GM18868 (cell line): Measurements from ENCODE around the gene SEC61B.

ENCODE experiments used
- ATAC-seq: cut with Tn5 transposase; IDR thresholded peaks from one replicate; pipeline ENCODE4 v1.9.1; 2021; ENCODE audit warnings: mild to moderate bottlenecking, moderate library complexity; ENCODE audit not compliant: unreplicated experiment

Gene SEC61B

GRCh38 chr9:99266255-99267023 is 44.4 kb downstream of the SEC61B start:
- peak; percentile 61 for ATAC-seq

- ATAC-seq: no peak
These were observed 47.3 kb downstream of the SEC61B start for GRCh38 chr9:99269416-99269815.

- no peak for ATAC-seq
These were observed 48.4 kb downstream of the SEC61B start for GRCh38 chr9:99270491-99270890.

DNA sequence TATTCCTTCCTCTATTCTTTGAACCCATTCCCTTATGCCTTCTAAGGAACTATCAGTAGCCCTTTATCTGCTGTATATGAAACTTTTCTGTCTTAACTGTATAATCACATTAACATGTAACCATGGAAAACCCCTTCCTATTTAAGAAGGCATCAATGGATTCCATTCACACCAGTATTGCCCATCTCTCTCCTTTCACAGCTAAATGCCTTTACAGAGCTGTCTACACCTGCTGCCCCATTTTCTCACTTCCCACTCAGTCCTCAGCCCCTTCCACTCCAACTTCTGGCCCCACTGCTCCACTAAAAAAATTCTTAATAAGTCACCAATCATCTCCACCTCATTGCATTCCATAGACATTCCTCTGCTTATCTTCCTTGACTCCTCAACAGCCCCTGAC is 50.8 kb downstream of the SEC61B start:
- ATAC-seq: no peak

GRCh38 chr9:99274016-99274415 is 51.9 kb downstream of the SEC61B start:
- ATAC-seq: no peak

- no peak for ATAC-seq
These were observed 52.4 kb downstream of the SEC61B start for GRCh38 chr9:99274495-99274894.
